K562 (cell line): Measurements from ENCODE around the gene GRAMD1B. TPM values are rescaled to one million over a fixed set of nuclear protein-coding genes. Genes with fewer than 3 reads are reported as not detected.

ENCODE experiments used
- ATAC-seq: fragments of 200-7000 bp; cut with Tn5 transposase; 3 replicates; pipeline ENCODE4 v1.9.1; 2020; ENCODE audit warnings: moderate library complexity
- BruUV-seq: library from RNA; stranded (reverse); fragments of 400-500 nt; replicated peaks from 2 replicates; lab custom pipeline; 2021; lab: Mats Ljungman, UMichigan
- CTCF ChIA-PET: fragments of 300-600 bp; formaldehyde crosslinking; extraction: SDS; loops from one replicate; lab custom pipeline; 2021; ENCODE audit warnings: low intra/inter-chr PET ratio; lab: Yijun Ruan, JAX
- POLR2A ChIA-PET: fragments of 300-600, 350-650 bp; sonication (Branson Sonifier 250); formaldehyde crosslinking; extraction: SDS; loops from one replicate; lab custom pipeline; 2021; ENCODE audit warnings: antibody characterized with exemption, inconsistent platforms; lab: Yijun Ruan, JAX
- DNase-seq, 4 experiments: peaks; one replicate each; pipeline versions ENCODE4 v3.0.0 to v3.0.0-alpha.2; 2011 to 2018; ENCODE audit warnings: low spot score in 3 of 4, mixed read lengths in 3 of 4; ENCODE audit errors: extremely low read depth in 1 of 4
- FAIRE-seq: peaks from 2 replicates; lab custom pipeline; 2011; peaks lifted over from hg19 to GRCh38; lab: Jason Lieb, UNC
- H2AFZ ChIP-seq: 2 replicates; pipeline ENCODE4 v1.6.0; 2011; ENCODE audit warnings: low read depth, low read length, control low read depth, inconsistent platforms
- H3K27ac ChIP-seq: fragments of 200-600 bp; 3 replicates; pipeline ENCODE4 v1.8.0; 2011; ENCODE audit warnings: low read depth, mild to moderate bottlenecking, control low read depth, inconsistent platforms, low read length, moderate library complexity, mixed read lengths; ENCODE audit errors: extremely low read depth
- H3K27me3 ChIP-seq, 2 experiments: fragments of 300-600 bp in 1 of 2; 2 replicates in 1 of 2; 3 replicates in 1 of 2; pipeline versions ENCODE4 v1.6.0 to v1.8.0; 2011; ENCODE audit warnings: inconsistent platforms in 2 of 2, low read length in 2 of 2, mild to moderate bottlenecking in 1 of 2, mixed read lengths in 1 of 2, moderate library complexity in 1 of 2; ENCODE audit not compliant: control insufficient read depth in 2 of 2, insufficient read depth in 2 of 2
- H3K36me3 ChIP-seq: fragments of 300-600 bp; 3 replicates; pipeline ENCODE4 v1.8.0; 2011; ENCODE audit warnings: mild to moderate bottlenecking, low read length, inconsistent platforms; ENCODE audit not compliant: control insufficient read depth, insufficient read depth
- H3K4me1 ChIP-seq, 2 experiments: fragments of 200-600 bp in 1 of 2; replicated peaks in 1 of 2; 2 replicates in 1 of 2; 3 replicates in 1 of 2; pipeline versions ENCODE4 v1.5.1 to v1.8.0; 2011; ENCODE audit warnings: inconsistent platforms in 2 of 2, low read length in 2 of 2, mild to moderate bottlenecking in 1 of 2, mixed read lengths in 1 of 2, moderate library complexity in 1 of 2; ENCODE audit not compliant: control insufficient read depth in 2 of 2, insufficient read depth in 2 of 2
- H3K4me2 ChIP-seq: 2 replicates; pipeline ENCODE4 v1.6.1; 2011; ENCODE audit warnings: low read length, control low read depth, inconsistent platforms, mixed read lengths; ENCODE audit not compliant: insufficient read depth
- H3K4me3 ChIP-seq: fragments of 200-600 bp; sonication (generic), shearing (Covaris generic); 2 replicates; pipeline ENCODE4 v1.5.1; 2016; ENCODE audit warnings: control low read depth, inconsistent platforms
- H3K79me2 ChIP-seq: fragments of 200-600 bp; 3 replicates; pipeline ENCODE4 v1.8.0; 2011; ENCODE audit warnings: low read length, inconsistent platforms; ENCODE audit not compliant: control insufficient read depth, insufficient read depth
- H3K9ac ChIP-seq, 2 experiments: 2 replicates each; pipeline versions ENCODE4 v1.6.0 to v1.6.1; 2011; ENCODE audit warnings: low read depth in 2 of 2, low read length in 2 of 2, control low read depth in 1 of 2, inconsistent platforms in 1 of 2, mild to moderate bottlenecking in 1 of 2, mixed read lengths in 1 of 2; ENCODE audit not compliant: insufficient read depth in 1 of 2
- H3K9me1 ChIP-seq: one replicate; pipeline ENCODE4 v1.6.0; 2011; ENCODE audit warnings: inconsistent platforms, mild to moderate bottlenecking, low read length, moderate library complexity; ENCODE audit not compliant: control insufficient read depth, insufficient read depth
- H3K9me3 ChIP-seq: replicated peaks from 2 replicates; pipeline ENCODE4 v1.5.1; 2011; ENCODE audit warnings: low read depth, low read length, inconsistent platforms; ENCODE audit not compliant: control insufficient read depth, insufficient read depth
- H4K20me1 ChIP-seq: replicated peaks from 2 replicates; pipeline ENCODE4 v1.6.1; 2011; ENCODE audit warnings: low read length, inconsistent platforms, mixed read lengths; ENCODE audit not compliant: control insufficient read depth, insufficient read depth
- ADNP ChIP-seq: fragments of 200-800 bp; sonication (Bioruptor generic); IDR thresholded peaks from 2 replicates; pipeline ENCODE4 v1.6.1; 2016; ENCODE audit warnings: missing genetic modification characterization, missing compliant biosample characterization
- CTCF ChIP-seq, 3 experiments: IDR thresholded peaks in 2 of 3; conservative IDR thresholded peaks in 1 of 3; 2 replicates each; pipeline ENCODE4 v1.5.1; 2011 to 2012; ENCODE audit warnings: low read length in 3 of 3, mild to moderate bottlenecking in 3 of 3, control low read depth in 2 of 3, improper control_type of control experiment in 1 of 3, inconsistent platforms in 1 of 3, low read depth in 1 of 3, mixed read lengths in 1 of 3, moderate library complexity in 1 of 3; ENCODE audit not compliant: insufficient read depth in 2 of 3
- KHSRP ChIP-seq: fragments of 450-650 bp; IDR thresholded peaks from 2 replicates; pipeline ENCODE4 v1.6.1; 2017
- NCOA2 ChIP-seq, 2 experiments: fragments of 450-650 bp; IDR thresholded peaks; 2 replicates each; pipeline ENCODE4 v1.6.1; 2018; ENCODE audit warnings: mild to moderate bottlenecking in 2 of 2, moderate library complexity in 1 of 2; ENCODE audit not compliant: partially characterized antibody in 2 of 2
- SIN3A ChIP-seq, 2 experiments: fragments of 150-350 bp in 1 of 2; IDR thresholded peaks; 2 replicates each; pipeline ENCODE4 v1.6.1; 2011 to 2016; ENCODE audit warnings: borderline replicate concordance in 2 of 2, low read depth in 2 of 2, low read length in 2 of 2, mild to moderate bottlenecking in 2 of 2, moderate library complexity in 2 of 2; ENCODE audit not compliant: control insufficient read depth in 1 of 2
- SMC3 ChIP-seq: conservative IDR thresholded peaks from 2 replicates; pipeline ENCODE4 v1.6.1; 2011; ENCODE audit warnings: low read depth, low read length, improper control_type of control experiment; ENCODE audit not compliant: insufficient read depth
- TEAD4 ChIP-seq, 2 experiments: sonication (generic) in 1 of 2; formaldehyde crosslinking in 1 of 2; IDR thresholded peaks; 2 replicates each; pipeline versions ENCODE4 v1.6.1 to v1.8.0; 2012 to 2022; ENCODE audit warnings: borderline replicate concordance in 1 of 2, inconsistent platforms in 1 of 2, low read length in 1 of 2, mild to moderate bottlenecking in 1 of 2, missing genetic modification reagents in 1 of 2
- ZNF699 ChIP-seq: fragments of 250-450 bp; sonication (Bioruptor Pico); IDR thresholded peaks from 2 replicates; pipeline ENCODE4 v1.8.0; 2021; ENCODE audit warnings: mild to moderate bottlenecking, moderate library complexity; ENCODE audit not compliant: insufficient replicate concordance
- WGBS: fragments of 100-300 bp; shearing (Covaris generic); methylation state at CpG from one replicate; pipeline ENCODE4 v1.1.6; 2016; ENCODE audit warnings: low coverage, mixed read lengths; ENCODE audit not compliant: insufficient coverage; ENCODE audit errors: missing lambda C conversion rate; 5-methylcytosine and 5-hydroxymethylcytosine counted together
- in situ Hi-C: fragments of 300-500 bp; cut with MboI; formaldehyde crosslinking; loops from 4 replicates; pipeline ENCODE4 v1.15.0; 2018; ENCODE audit warnings: inconsistent platforms, mixed read lengths
- intact Hi-C: fragments of 100-400 bp; cut with micrococcal nuclease; formaldehyde crosslinking; loops from 2 replicates; pipeline ENCODE4 v1.14.2; 2022
- polyA plus RNA-seq, 8 experiments: library from polyadenylated mRNA; depleted of rRNA in 4 of 8; stranded (reverse) in 5 of 8; unstranded in 3 of 8; fragments of >200 nt; fragmentation: Nextera tagmentation in 2 of 8; fragmentation: Illumina TruSeq in 1 of 8; extraction: Ambion mirVana in 2 of 8; extraction: Trizol in 1 of 8; gene quantifications; 2 replicates each; pipeline versions ENCODE4 v1.2.1 to v1.2.3, GENCODE V29; 2011 to 2014; ENCODE audit warnings: inconsistent platforms in 1 of 8, missing spikeins in 1 of 8
- total RNA-seq, 7 experiments: library from RNA; depleted of rRNA in 6 of 7; stranded (reverse); fragments of >200 nt in 6 of 7; fragmentation: Illumina TruSeq in 2 of 7; extraction: Trizol in 2 of 7; gene quantifications; 2 replicates each; pipeline versions ENCODE4 v1.2.1 to v1.2.3, GENCODE V29; 2011 to 2021; ENCODE audit warnings: low replicate concordance in 1 of 7

Gene GRAMD1B
- total and polyA plus RNA-seq, 9 of the 15 experiments (the other 6 are each of a cell fraction or from before 2014, with no cell fraction given): 0.31 TPM; not detected in 8

GRCh38 chr11:123427405-123427804, 2.7 kb upstream of the GRAMD1B start:
- Histone ChIP-seq H3K4me1 (peaks cover 0 to 9% of the 10 kb centered on the region in 2 experiments; a peak in 2 of 5 replicates), H3K36me3 (no peaks in the 10 kb centered on the region), H3K4me2 (no peak overlapping the region), H3K9me3 (no peaks in the 10 kb centered on the region), H3K27ac (no peak overlapping the region), H3K9me1 (no peaks in the 10 kb centered on the region), H2AFZ (no peak overlapping the region), H3K79me2 (no peaks in the 10 kb centered on the region), H3K4me3 (no peak overlapping the region), H3K27me3 (peaks cover 0 to 36% of the 10 kb centered on the region in 2 experiments; a peak in 2 of 5 replicates), H4K20me1 (no peaks in the 10 kb centered on the region)
- intact Hi-C loops: no loop called here
- no TSS peak for BruUV-seq
- in situ Hi-C loops: no loop called here
- FAIRE-seq: no peak
- POLR2A ChIA-PET: no interaction called here
- WGBS: 0% methylated on average over 2 of the region's 2 CpGs
- no peak for DNase-seq
- ATAC-seq: no peak
- TF ChIP-seq ZNF699 (no peak), CTCF (IDR thresholded peaks at IDR 0.05 in 2 of 3, conservative IDR thresholded peaks at IDR 0.05 in 1 of 3; ENCODE audit: insufficient read depth in 2 of 3, low read depth in 1 of 3, low read length in 3 of 3) (no peak), KHSRP (no peak), TEAD4 (IDR thresholded peaks at IDR 0.05; ENCODE audit: low read length) (no peak), TEAD4 (CRISPR knock-in tag; IDR thresholded peaks at IDR 0.05; ENCODE audit: borderline replicate concordance) (no peak), ADNP (tag) (no peak), SIN3A (IDR thresholded peaks at IDR 0.05; ENCODE audit: borderline replicate concordance in 2 of 2, control insufficient read depth in 1 of 2, low read depth in 2 of 2, low read length in 2 of 2) (no peak), SMC3 (no peak), NCOA2 (IDR thresholded peaks at IDR 0.05; ENCODE audit: partially characterized antibody in 2 of 2) (no peak)
- TF ChIP-seq, all 486 proteins: peak for 0
- CTCF ChIA-PET: no interaction called here
- no peak overlapping the region for H3K9ac ChIP-seq
